AG10803 (cell line): ENCODE measurements around the gene FGD4.

Source experiments
- DNase-seq: peaks from one replicate; pipeline ENCODE4 v3.0.0; 2010; ENCODE audit warnings: low read depth
- H3K4me3 ChIP-seq: 2 replicates; pipeline ENCODE4 v1.5.1; 2011; ENCODE audit warnings: mild to moderate bottlenecking, low read length, control low read depth
- CTCF ChIP-seq: conservative IDR thresholded peaks from 2 replicates; pipeline ENCODE4 v1.5.1; 2011; ENCODE audit warnings: mild to moderate bottlenecking, low read length, control low read depth, inconsistent platforms

Gene FGD4

GRCh38 chr12:32466986-32467711, 67.8 kb downstream of the FGD4 start:
- no peak for TF ChIP-seq CTCF
- peak; percentile 17 for DNase-seq
- H3K4me3 ChIP-seq, result no peak overlapping the region

DNA sequence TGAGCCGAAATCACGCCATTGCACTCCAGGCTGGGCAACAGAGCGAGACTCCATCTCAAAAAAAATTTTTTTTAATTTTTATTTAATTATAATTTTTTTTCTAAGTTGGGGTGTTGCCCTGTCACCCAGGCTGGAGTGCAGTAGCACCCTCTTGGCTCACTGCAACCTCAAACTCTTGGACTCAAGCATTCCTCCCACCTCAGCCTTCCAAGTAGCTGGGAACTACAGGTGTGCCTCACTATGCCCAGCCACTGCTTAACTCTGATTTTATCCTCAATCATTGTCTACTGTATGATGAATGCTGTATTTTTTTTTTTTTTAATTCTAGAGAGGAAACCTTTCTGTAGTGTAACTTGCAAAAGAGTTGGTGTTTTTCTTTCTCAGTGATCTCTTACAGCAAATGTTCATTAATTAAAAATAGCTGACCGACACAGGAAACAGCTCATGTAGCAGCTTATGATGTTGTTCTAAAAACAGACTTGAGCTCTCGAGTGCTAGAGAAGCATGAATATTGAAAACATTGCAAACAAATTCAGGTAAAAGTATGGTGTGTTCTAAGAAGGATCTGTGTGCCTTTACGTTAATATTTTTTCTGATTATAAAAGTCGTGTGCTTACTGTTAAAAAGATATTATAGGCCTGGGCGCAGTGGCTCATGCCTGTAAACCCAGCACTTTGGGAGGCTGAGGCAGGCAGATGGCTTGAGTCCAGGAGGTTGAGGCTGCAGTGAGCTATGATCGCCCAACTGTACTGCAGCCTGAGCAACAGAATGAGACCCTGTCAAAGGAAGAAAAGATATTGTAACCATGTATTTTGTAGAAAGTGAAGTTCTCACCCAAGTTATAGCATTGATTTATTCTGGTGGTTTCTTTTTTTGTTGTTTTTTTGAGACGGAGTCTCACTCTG, 68.9 kb downstream of the FGD4 start:
- TF ChIP-seq CTCF, result no peak
- DNase-seq, result no peak
- no peak overlapping the region for H3K4me3 ChIP-seq

DNA sequence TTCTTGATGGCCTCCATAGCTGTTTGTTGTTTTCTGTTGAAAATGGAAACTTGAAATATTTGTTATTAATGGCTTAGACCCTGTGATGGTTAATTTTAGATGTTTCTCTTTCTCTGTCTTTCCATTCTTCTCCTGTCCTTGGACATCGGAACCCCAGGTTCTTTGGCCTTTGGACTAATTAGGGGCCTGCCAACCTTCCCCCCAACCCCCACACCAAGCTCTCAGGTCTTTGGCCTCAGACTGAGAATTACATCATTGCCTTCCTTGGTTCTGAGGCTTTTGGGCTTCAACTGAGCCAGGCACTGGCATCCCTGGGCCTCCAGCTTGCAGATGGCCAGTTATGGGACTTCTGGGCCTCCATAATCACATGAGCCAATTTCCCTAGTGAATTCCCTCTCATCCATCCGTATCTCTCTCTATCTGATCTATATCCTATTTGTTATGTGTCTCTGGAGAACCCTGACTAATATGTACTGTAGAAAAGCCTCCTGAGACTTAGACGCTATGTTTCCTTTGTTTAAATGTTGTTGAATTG, 71.6 kb downstream of the FGD4 start:
- TF ChIP-seq CTCF, result no peak
- no peak overlapping the region for H3K4me3 ChIP-seq
- no peak for DNase-seq

DNA sequence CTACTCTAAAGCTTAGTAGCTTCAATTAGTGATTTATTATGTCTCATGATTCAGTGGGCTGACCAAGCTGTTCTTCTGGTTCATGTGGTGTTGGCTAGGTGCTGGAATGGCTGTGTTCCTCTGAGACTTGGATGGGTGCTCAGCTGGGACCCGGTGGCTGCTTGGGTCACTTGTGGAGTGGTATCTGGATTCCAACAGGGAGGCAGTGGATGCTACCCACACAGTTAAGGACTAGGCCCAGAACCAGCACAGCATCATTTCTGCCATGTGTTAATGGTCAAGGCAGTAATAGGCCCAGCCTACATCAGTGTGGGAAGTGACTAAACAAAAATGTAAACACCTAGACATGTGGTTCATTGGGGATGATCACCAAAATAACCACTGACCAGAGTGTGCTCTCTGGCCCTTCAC, 72.2 kb downstream of the FGD4 start:
- TF ChIP-seq CTCF, result no peak
- no peak for DNase-seq

DNA sequence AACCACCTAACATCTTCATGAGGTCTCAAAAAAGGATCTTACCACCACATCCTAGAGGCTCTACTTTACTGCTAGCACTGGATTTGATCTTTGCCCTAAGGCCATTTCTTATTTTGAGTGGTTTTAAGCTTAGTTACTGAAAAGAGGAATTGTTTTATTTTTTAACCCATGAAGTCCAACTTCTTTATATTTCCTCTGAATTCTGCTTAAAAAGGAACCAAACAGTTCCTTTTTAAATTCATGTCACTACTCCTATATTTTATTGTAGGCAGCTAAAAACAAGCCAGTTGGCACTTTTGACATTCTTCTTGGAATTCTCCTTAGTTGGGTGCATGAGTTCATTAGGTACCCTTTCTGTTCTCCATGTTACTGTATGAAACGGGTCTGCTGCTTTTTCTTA, 76.4 kb downstream of the FGD4 start:
- no peak for DNase-seq
- no peak overlapping the region for H3K4me3 ChIP-seq
- TF ChIP-seq CTCF, result no peak

More for the DNA sequence above, 72.2 kb downstream of the FGD4 start:
- H3K4me3 ChIP-seq, result no peak overlapping the region

DNA sequence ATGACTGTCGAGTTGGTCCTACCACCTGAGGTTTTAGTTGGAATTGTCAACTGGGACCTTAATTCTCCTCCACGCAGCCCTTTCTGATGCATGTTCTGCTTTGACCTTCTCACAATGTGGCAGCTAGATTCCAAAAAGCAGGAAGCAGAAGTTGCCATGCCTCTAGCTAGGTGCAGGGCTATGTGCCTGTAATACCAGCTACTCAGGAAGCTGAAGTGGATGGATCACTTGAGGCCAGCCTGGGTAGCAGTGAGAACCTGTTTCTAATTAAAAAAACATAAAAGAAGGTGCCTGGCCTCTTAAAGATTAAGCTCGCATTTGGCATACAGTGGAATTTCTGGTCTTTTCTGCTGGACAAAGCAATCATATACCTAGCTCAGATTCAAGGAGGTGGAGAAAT, 77.1 kb downstream of the FGD4 start:
- H3K4me3 ChIP-seq, result no peak overlapping the region
- DNase-seq, result no peak
- no peak for TF ChIP-seq CTCF
